DMS114 treated with DMSO at 0.1 percent for 48 hours (cell line): ENCODE data around the gene TMEM181.
"Not testable (repeated sequence)": the region's sequence is repeated elsewhere in the genome, so short reads cannot be mapped to it uniquely, and the experiment has no call there.

Experiments
- DNase-seq: peaks from one replicate; lab custom pipeline; 2025; ENCODE audit not compliant: unreplicated experiment; lab: John Stamatoyannopoulos, UW

TMEM181 gene

DNA sequence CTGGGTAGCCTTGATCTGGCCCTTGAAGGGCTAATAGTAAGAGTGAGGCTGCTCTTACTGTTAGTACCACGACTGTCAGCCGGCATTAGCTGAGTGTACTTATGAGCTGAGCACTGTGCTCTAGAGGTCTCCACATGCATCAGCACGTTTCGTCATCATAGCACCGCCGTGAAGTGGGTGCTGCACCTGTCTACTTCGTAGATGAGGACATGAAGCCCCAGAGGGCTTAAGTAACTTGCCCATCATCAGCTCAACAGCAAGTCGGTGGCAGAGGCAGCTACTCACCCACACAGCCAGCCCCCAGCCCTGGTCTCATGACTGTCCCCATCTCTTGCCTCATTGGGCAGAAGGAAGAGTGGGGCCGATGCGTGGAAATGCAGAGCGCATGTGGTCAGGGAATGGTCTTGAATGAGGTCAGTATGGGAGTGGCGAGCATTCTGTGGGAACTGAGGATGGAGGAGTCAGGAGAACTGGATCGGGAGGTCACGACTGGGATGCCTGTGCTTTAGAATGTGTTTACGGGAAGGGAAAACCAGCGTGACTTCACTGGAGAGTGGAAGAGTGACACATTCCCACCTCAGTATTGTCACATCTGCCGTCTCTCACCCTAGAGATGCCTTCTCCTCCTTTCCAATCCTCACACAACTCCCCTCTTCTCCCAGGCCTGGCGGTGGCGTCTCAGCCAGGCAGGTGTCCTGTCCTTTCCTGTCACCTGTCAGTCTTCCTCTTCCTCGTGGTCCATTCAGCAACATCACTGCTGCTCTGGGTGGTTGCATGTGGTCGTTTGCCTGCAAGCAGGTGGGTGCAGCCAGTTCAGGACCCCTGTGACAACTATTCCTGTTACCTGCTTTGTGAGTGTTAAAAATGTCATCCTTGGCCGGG, 95.9 kb downstream of the TMEM181 start:
- DNase-seq: no peak

DNA sequence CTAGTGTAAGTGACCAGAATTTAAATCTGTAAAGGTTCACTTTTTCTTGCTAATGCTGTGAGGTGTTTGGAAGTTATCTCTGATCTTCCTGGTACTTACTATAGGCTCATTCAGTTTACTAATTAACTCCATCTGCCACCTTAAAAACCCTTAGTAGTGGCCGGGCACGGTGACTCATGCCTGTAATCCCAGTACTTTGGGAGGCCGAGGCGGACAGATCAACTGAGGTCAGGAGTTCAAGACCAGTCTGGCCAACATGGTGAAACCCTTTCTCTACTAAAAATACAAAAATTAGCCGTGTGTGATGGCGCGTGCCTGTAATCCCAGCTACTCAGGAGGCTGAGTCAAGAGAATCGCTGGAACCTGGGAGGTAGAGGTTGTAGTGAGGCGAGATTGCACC, 97.1 kb downstream of the TMEM181 start:
- DNase-seq: not testable (repeated sequence)

DNA sequence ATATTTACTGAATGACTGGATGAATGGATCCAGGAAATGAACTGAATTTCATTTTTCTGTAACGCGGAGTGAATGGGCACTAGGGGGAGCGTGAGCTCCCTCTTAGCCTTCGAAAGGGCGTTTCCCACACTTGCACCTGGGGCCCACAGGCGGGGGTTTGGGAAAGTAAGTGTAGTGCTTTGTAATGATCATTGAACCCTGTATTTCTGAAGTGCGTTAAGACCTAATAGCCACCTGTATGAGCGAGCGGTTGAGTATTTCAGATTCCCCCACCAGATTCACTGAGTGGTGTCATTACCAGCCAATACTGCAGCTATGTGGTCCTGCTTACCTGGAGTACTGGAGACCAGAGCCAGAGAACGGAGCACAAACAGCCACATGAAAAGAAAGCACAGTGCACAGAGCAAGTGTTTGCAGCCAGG, 100.5 kb downstream of the TMEM181 start:
- DNase-seq: no peak

DNA sequence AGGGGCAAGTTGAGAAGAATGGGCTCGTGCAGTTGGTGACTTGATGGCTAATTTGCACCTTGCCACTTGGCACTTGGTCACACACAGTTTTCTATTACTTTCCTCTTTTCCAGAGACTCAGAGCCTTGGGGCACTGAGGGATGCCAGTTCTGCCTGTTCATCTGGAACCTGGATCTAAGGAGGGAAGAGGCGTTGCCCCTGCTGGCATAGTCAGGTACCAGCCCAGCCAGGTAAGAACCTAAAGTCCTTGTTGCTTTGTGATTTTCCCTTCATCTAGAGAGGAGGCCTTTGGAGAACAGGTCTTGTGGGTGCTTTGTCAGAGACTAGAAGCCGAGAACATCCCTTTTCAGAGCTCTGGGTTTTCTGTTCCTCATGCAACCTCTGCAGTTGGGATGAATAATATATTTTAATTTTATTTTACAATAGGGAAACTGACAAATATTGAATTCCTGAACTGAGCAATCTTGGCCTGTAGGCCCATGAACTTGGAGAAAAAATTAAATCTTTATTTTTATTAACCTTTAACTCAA, 101.3 kb downstream of the TMEM181 start:
- no peak for DNase-seq

DNA sequence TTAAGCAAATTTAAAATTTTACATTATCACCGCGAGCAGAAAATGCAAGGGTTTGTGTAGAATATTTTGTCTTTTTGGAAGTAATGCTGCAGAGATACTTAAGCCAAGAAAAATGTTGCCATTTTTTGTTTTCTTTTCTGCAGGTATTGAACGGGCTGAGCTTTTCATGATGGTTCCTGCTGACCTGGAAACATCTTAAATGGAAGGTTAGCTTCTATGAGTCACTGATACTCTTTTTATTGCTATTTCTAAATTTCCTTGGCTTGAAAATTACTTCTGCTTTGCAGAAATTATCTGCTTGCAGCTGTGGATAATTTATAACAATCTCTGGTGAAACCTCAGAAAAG, 102.7 kb downstream of the TMEM181 start:
- no peak for DNase-seq

DNA sequence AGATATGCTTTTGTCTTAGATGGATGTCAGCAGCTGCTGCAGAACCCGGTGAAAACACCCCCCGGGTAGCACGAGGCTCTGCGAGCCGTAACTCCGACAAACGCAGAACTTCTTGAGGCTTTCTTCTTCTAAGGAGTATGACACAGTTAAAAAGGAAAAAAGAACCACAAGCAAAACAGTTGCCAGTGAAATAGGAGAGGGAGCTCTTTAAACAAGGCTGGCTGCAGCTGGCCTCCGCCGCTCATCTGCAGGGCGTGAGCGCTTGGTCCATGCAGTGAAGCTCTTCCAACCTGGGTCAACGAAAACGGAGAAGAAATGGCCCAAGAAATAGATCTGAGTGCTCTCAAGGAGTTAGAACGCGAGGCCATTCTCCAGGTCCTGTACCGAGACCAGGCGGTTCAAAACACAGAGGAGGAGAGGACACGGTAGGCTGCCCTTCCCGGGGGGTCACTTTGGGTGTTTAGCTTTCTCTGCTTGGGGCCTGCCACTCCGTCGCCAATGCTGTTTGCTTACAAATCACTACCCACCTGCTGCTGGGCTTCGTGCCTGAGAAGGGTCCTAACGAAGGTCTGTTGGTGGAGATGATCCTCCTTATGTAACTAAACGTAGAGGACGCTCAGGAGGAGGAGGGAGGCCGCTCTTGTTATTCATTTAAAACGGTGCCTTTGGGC, 103.2 kb downstream of the TMEM181 start:
- DNase-seq: no peak

DNA sequence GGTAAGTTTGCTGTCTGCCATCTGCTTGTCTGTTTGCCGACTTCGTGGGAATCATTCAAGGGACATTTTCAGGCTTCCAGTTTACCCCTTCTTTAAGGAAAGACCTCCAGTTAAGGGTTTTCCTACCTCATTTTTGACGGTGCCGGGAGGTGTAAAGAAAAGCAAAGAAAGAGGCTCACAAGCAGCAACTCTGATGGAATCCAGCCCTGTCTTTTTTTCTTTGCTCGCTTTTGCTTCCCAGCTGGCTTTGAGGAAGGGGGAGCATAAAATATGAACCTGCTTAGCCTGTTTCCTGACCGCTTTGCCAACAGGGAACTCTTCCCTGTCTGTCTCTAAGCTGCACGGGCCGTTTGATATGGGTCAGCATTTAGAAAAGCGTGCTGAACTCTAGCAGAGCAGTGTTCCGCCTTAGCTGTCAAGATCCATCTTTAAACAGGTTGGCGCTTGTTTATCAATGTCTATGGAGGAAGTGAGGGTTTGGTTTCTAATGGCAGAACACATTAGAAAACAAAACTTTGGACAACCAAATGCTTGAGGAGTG, 103.8 kb downstream of the TMEM181 start:
- DNase-seq: no peak

DNA sequence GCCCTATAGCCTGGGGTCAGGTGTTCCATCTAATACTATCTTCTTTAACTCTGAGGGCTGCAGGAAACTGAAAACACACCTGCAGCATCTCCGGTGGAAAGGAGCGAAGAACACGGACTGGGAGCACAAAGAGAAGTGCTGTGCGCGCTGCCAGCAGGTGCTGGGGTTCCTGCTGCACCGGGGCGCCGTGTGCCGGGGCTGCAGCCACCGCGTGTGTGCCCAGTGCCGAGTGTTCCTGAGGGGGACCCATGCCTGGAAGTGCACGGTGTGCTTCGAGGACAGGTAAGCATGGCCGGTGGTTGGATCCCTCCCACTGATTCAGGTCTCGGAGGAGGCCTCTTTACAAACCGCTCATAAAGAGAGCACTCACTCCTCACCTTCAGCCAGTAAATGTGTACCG, 105.4 kb downstream of the TMEM181 start:
- DNase-seq: no peak

DNA sequence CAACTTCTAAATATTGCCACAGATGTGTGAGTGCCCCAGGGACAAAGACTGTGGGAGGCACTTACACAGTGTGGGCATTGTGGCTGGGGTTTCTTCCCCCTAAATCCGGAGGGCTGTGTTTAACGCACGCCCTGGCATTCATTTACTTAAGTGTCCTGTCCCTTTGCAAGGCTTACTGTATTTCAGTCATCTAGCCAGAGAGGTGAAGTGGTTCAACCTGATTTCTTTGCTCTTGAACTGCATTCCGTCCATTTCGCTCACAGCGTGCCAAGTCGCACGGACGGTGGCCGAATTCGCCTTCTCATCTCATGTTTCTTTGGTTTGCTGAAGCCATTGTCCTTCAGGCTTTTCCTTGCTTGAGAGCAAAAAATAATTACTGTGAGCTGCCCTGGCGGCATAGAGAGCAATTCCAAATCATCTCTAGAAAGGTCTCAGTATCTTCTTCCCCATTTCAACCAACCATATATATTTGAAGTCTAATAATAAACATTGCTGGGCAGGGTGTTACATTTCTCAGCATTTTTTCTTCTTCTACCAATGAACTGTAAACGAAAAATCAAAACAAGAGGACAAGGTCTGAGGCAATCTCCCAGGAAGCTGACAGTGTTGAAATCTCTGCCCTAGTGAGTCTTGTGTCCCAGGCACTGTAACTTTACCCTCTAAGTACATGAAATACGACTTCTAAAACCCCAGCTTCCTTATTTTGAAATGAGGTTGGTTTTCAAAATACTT, 106.9 kb downstream of the TMEM181 start:
- no peak for DNase-seq

DNA sequence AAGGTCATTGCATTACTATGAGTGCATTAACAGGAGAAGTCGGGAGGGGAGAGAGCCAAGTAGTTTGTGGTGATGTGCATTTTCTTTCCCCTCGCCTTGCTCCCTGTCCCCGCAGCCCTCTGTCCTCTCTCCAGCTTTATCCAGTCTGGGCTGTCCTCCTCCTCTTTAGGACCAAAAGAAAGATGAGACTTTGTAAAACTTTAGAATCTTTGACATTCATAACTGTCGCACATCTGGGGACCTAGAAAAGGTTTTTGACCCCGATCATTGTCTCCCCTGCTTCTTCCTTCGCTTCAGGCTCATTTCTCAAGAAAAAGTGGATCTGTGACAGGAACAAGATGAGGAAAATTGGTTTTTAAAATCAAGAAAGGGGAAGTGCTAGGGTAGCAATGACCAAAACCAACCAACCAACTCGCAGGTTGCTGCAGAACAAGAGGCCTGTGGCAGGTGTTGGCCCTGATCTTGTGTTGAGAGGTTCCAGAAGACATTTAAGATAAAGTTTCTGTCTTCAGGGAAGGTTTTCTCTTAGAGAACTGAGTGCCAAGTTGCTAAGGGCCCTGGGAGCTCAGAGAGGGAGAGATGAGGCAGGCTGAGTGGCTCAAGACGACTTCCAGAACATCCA, 107.6 kb downstream of the TMEM181 start:
- no peak for DNase-seq

DNA sequence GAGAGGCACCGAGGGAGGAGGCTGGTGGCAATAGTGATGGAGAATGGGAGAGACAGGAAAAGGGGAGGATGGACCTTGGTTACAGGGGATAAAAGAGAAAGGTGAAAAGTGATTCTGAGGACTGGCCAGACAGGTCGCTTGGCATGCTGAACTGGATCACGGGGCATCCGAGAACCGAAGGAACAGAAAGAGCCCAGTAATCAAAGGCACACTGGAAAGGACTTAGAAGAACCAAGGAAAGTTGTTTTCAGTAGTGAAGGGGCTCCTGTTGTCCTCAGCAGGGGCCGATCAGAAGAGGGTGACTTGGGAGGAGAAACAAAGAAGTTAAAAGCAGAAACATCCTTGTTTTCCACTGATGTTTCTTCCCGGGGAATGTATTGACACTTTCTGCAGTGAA, 108.8 kb downstream of the TMEM181 start:
- DNase-seq: no peak

DNA sequence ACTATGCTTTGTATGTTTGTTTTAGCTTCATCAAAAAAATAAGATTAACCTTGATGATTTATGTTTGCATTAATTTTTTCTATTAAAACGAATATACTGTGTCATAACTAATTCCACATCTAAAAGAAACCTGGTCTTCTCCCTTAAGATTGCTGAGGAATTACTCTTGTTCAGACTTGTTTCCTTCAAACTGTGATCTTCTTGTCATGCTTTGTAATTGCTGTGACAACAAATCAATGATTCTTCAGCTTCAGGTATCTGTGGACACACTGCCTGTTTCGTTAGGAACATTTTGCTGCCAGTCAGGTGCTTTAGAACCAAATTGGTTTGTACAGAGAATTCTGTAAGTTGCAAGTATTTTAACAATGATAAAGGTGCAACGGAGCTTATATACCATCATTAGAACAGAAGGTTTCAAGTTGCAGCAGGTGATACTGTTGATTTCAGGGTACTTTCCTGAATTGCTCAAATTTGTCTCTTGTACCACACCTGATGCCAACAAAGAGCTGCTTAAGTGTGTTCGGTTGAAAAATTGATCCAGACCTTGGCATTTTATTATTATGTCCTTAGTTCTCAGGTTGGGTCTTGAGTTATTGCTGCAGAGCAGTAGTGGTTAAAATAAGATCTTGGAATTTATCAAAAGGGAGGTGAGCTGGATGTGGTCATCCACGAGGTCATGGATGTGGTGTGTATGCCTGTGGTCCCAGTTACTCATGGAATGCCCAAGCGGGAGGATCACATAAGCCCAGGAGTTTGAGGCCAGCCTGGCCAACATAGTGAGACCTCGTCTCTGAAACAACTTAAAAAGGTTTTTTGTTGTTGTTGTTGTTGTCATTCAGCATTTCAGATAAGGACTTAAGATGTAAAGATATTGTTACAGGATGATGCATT, 109.5 kb downstream of the TMEM181 start:
- DNase-seq: no peak

DNA sequence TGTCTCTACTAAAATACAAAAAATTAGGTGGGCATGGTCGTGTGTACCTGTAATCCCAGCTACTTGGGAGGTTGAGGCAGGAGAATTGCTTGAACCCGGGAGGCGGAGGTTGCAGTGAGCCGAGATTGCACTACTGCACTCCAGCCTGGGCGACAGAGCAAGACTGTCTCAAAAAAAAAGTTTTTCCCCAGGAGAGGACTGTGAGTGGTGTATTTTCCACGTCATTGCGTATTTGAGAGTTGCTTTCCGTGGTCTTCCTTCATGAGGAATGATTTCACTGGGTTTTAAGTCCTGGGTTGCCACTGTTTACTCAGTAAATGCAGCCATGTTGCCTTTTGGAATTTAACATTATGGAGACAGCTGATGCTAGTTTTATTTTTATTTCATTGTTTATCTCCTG, 112.2 kb downstream of the TMEM181 start:
- not testable (repeated sequence) for DNase-seq

DNA sequence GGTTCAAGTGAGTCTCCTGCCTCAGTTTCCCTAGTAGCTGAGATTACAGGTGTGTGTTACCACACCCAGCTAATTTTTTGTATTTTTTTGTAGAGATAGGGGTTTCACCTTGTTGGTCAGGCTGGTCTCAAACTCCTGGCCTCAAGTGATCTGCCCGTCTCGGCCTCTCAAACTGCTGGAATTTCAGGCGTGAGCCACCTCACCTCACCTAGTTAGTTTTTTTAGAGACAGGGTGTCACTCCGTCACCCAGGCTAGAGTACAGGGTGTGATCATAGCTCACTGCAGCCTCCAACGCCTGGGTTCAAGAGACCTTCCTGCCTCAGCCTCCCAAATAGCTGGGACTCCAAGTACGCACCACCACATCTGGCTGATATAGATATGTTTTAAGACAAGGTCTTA, 112.8 kb downstream of the TMEM181 start:
- DNase-seq: no peak

DNA sequence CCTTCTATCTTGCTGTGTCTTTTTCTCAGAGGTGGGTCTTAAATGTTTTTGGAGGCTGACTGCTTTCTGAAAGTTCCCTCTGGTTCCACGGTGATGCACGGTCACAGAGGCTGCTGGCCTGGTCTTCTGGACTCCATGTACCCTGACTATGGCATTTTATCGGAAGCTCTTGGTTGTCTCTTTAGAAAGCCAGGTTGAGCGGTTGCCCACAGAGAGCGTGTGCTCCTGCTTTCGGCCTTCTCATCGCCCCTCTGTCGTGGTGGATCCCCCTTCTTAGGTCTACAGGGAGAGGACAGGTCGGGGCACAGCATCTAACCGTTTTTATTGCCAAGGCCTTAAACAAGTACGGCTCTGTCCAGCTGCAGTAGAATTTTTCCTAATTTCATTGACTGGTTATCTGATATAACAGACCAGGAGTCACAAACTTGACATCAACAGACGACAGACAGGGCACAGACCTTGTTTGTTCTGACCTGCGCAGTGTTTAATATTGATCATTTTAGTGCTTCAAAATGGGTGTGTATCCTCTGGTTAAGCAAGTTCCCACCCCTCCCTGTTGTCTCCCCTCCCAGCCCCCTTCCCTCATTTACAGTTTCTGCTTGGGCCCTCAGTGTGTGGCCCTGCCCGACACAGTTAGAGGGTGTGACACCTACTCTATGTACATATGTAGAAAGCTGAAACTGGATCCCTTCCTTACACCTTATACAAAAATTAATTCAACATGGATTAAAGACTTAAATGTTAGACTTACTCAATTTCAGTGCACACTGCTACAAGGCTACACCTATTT, 114.6 kb downstream of the TMEM181 start:
- no peak for DNase-seq

DNA sequence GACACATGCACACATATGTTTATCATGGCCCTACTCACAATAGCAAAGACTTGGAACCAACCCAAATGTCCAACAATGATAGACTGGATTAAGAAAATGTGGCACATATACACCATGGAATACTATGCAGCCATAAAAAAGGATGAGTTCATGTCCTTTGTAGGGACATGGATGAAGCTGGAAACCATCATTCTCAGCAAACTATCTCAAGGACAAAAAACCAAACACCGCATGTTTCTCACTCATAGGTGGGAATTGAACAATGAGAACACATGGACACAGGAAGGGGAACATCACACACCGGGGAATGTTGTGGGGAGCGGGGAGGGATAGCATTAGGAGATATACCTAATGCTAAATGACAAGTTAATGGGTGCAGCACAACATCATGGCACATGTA, 117.2 kb downstream of the TMEM181 start:
- not testable (repeated sequence) for DNase-seq

DNA sequence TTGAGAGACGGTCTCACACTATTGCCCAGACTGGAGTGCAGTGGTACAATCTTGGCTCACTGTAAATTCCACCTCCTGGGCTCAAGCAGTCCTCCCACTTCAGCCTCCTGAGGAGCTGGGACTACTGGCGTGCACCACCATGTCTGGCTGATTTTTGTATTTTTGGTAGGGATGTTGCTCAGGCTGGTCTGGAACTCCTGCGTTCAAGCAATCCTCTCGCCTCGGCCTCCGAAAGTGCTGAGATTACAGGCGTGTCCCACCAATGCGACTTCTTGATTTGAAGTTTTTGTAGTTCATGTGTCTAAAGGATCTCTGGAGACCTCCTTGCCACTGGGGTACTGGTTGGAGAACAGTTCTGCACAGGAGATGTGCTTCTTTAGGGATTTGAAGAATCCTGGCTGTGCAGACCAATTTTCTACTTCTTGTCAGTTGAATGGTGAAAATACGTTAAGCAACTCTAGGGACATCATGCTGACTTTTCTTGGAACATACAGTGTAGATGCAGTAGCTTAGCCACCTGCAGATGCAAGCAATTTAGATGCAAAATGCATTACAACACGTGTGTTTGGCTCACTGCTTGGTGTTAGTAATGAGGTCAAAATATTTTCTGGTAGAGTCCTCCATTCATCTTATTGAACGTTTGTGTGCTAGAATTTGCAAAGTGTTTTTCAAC, 118.2 kb downstream of the TMEM181 start:
- no peak for DNase-seq

DNA sequence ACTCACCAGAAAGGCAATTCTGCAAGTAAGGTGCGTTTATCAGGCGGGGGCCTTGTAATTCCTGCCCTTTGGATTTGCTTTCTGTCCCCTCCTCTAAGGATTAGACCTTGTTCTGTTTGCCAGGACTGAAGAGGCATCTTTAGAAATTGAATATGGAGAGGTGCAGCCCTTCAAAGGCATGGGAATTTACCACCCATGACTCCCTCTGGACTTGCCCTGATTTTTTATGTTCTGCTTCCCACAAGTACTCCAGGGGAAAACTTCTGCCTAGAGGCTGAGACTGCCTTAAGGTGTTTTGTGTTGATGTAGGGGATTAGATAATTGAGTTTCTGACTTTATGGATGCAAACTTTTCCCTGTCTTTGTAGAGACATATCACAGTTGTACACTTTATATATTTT, 120.1 kb downstream of the TMEM181 start:
- DNase-seq: no peak

DNA sequence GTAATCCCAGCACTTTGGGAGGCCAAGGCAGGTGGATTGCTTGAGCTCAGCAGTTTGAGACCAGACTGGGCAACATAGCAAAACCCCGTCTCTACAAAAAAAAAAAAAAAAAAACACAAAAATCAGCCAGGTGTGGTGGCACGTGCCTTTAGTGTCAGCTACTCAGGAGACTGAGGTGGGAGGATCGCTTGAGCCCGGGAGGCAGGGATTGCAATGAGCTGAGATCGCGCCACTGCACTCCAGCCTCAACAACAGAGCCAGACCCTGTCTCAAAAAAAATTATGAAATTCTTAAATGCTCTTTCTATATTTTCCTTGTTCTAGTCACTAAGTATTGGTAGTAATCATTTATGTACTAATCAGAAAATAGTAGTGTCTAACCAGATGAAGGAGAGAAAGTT, 120.6 kb downstream of the TMEM181 start:
- DNase-seq: no peak
